Measurements from ENCODE around the gene CLMN. TPM values are rescaled to one million over a fixed set of nuclear protein-coding genes. Genes with fewer than 3 reads are reported as not detected.

The CLMN gene
- total and polyA plus RNA-seq, 10 of the 15 experiments (the other 5 are each of a cell fraction or from before 2014, with no cell fraction given), result 7.8 to 49.3 (median 18.5) TPM

GRCh38 chr14:95215094-95215725 is 104.5 kb downstream of the CLMN start (continued):
- no peak for TF ChIP-seq NKRF (conservative IDR thresholded peaks at IDR 0.05)
- no peak for TF ChIP-seq YY1 (IDR thresholded peaks at IDR 0.05; ENCODE audit: low read depth, low read length)
- TF ChIP-seq EED (IDR thresholded peaks at IDR 0.05; ENCODE audit: low read depth), result no peak
- no peak for TF ChIP-seq CHD4 (IDR thresholded peaks at IDR 0.05)
- TF ChIP-seq TAF1 (IDR thresholded peaks at IDR 0.05; ENCODE audit: borderline replicate concordance, low read depth, low read length), result no peak
- no peak for TF ChIP-seq ZNF687 (IDR thresholded peaks at IDR 0.05)
- no peak for TF ChIP-seq PML (IDR thresholded peaks at IDR 0.05; ENCODE audit: low read length)
- no peak for TF ChIP-seq HDGF (IDR thresholded peaks at IDR 0.05)
- TF ChIP-seq TCF3 (IDR thresholded peaks at IDR 0.05; ENCODE audit: borderline replicate concordance, insufficient read depth, low read depth, low read length), result no peak
- TF ChIP-seq NRF1 (conservative IDR thresholded peaks at IDR 0.05; ENCODE audit: low read depth, low read length), result no peak
- no peak for TF ChIP-seq SRF (IDR thresholded peaks at IDR 0.05; ENCODE audit: low read depth in 2 of 2, low read length in 2 of 2)
- no peak for TF ChIP-seq SREBF2 (IDR thresholded peaks at IDR 0.05; ENCODE audit: low read length)
- TF ChIP-seq IRF3 (IDR thresholded peaks at IDR 0.05), result no peak
- 0 out of 2 replicates have a peak, but pooled peaks have one; percentile 18 for TF ChIP-seq ATF2 (IDR thresholded peaks at IDR 0.05; ENCODE audit: low read length)
- no peak for TF ChIP-seq EZH2 (IDR thresholded peaks at IDR 0.05; ENCODE audit: borderline replicate concordance, control insufficient read depth, low read depth, low read length)
- no peak for TF ChIP-seq SIX5 (IDR thresholded peaks at IDR 0.05; ENCODE audit: low read depth, low read length, severe bottlenecking)
- no peak for TF ChIP-seq MEF2A (IDR thresholded peaks at IDR 0.05; ENCODE audit: insufficient read depth, low read depth, low read length)
- no peak for TF ChIP-seq CHD1 (IDR thresholded peaks at IDR 0.05; ENCODE audit: low read depth, low read length)
- TF ChIP-seq ATF3 (IDR thresholded peaks at IDR 0.05; ENCODE audit: borderline replicate concordance, extremely low read depth, low read depth, low read length), result no peak

All from GM12878 (cell line).